Subcutaneous abdominal adipose tissue (tissue), 5 donors: ENCODE results near the gene WTAP.
"Not testable (repeated sequence)": the region's sequence is repeated elsewhere in the genome, so short reads cannot be mapped to it uniquely, and the experiment has no call there.

Experiments
- H3K27ac ChIP-seq: one replicate; pipeline ENCODE4 v1.7.0; 2013; ENCODE audit warnings: low read depth, mild to moderate bottlenecking, inconsistent platforms, low read length, moderate library complexity
- H3K27me3 ChIP-seq, 5 donors: one replicate each; pipeline ENCODE4 v1.7.0; 2013; ENCODE audit warnings: low read length in 5 of 5, inconsistent platforms in 1 of 5; ENCODE audit not compliant: control insufficient read depth in 5 of 5, insufficient read depth in 4 of 5
- H3K36me3 ChIP-seq, 5 donors: one replicate each; pipeline ENCODE4 v1.7.0; 2013; ENCODE audit warnings: low read length in 5 of 5; ENCODE audit not compliant: control insufficient read depth in 5 of 5, insufficient read depth in 5 of 5
- H3K4me1 ChIP-seq, 5 donors: one replicate each; pipeline ENCODE4 v1.7.0; 2013; ENCODE audit warnings: low read length in 5 of 5, mild to moderate bottlenecking in 3 of 5, moderate library complexity in 1 of 5; ENCODE audit not compliant: control insufficient read depth in 5 of 5, insufficient read depth in 5 of 5
- H3K4me3 ChIP-seq, 5 donors: one replicate each; pipeline ENCODE4 v1.7.0; 2013; ENCODE audit warnings: low read length in 5 of 5, low read depth in 1 of 5
- H3K9ac ChIP-seq, 5 donors: one replicate each; pipeline ENCODE4 v1.7.0; 2013; ENCODE audit warnings: low read length in 5 of 5, mild to moderate bottlenecking in 4 of 5, moderate library complexity in 3 of 5
- H3K9me3 ChIP-seq, 5 donors: one replicate each; pipeline ENCODE4 v1.7.0; 2013; ENCODE audit warnings: low read length in 5 of 5; ENCODE audit not compliant: control insufficient read depth in 5 of 5
- donor health status: healthy.
- donor health status: healthy.
- donor health status: healthy.
- donor health status: healthy.
- donor health status: healthy.

Gene WTAP

DNA sequence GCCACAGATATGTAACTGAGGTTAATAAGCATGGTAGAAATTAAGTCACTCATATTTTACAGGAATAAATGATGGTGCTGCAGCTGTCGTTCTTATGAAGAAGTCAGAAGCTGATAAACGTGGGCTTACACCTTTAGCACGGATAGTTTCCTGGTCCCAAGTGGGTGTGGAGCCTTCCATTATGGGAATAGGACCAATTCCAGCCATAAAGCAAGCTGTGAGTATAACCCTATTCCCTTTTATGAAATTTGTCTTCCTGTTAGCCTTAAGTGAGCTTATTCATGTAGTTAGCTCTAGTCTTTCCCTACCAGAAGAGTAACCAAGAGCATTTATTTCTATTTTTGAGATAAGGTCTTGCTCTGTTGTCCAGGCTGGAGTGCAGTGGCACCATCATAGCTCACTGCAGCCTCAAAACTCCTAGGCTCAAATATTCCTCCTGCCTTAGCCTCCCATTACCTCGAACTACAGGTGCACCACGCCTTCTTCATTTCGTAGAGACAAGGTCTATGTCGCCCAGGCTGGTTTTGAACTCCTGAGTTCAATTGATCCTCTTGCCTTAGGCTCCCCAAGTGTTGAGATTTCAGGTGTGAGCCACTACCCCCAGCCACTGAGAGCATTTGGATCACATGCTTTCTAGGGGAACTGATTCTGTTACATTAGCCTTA, 50.1 kb downstream of the WTAP start:
- Histone ChIP-seq H3K27me3 (no peaks in the 10 kb centered on the region), H3K9ac (no peak overlapping the region), H3K9me3 (no peaks in the 10 kb centered on the region), H3K4me1 (no peaks in the 10 kb centered on the region), H3K4me3 (no peak overlapping the region), H3K36me3 (peaks cover 43 to 72% (median 54%) of the 10 kb centered on the region in 5 donors), H3K27ac (no peak overlapping the region)

DNA sequence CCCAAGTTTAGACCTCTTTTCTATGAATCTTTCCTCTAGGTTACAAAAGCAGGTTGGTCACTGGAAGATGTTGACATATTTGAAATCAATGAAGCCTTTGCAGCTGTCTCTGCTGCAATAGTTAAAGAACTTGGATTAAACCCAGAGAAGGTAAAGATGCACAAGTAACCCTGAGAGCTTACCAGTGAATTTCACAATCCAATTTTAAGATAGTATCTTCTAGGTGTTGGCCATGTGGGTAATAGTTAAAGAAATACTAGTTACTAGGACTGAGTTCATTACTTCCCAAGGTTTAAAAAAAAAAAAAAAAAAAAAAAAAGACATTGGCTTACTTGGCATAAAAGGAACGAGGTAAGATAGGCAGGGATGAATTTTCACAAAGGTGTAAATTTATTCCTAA, 50.8 kb downstream of the WTAP start:
- no peaks in the 10 kb centered on the region for H3K9me3 ChIP-seq
- no peak overlapping the region for H3K27ac ChIP-seq
- H3K4me3 ChIP-seq: no peak overlapping the region
- no peaks in the 10 kb centered on the region for H3K27me3 ChIP-seq
- no peak overlapping the region for H3K9ac ChIP-seq
- H3K4me1 ChIP-seq: no peaks in the 10 kb centered on the region
- H3K36me3 ChIP-seq: peaks cover 50 to 79% (median 62%) of the 10 kb centered on the region in 5 donors

DNA sequence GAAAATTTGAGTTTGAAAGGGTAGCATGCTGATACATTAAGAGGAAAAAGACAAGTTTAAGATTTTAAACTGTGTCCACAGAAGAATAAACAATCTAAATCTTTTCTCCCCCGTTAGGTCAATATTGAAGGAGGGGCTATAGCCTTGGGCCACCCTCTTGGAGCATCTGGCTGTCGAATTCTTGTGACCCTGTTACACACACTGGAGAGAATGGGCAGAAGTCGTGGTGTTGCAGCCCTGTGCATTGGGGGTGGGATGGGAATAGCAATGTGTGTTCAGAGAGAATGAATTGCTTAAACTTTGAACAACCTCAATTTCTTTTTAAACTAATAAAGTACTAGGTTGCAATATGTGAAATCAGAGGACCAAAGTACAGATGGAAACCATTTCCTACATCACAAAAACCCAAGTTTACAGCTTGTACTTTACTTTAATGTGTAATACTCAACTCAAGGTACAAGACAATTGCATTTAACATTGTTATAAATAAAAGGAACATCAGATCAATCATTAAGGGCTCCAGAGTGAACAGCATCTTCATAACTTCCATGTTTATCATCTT, 51.3 kb downstream of the WTAP start:
- H3K4me1 ChIP-seq: no peaks in the 10 kb centered on the region
- H3K27me3 ChIP-seq: no peaks in the 10 kb centered on the region
- H3K9ac ChIP-seq: no peak overlapping the region
- H3K9me3 ChIP-seq: no peaks in the 10 kb centered on the region
- no peak overlapping the region for H3K27ac ChIP-seq
- no peak overlapping the region for H3K4me3 ChIP-seq
- peaks cover 53 to 84% (median 66%) of the 10 kb centered on the region in 5 donors for H3K36me3 ChIP-seq

DNA sequence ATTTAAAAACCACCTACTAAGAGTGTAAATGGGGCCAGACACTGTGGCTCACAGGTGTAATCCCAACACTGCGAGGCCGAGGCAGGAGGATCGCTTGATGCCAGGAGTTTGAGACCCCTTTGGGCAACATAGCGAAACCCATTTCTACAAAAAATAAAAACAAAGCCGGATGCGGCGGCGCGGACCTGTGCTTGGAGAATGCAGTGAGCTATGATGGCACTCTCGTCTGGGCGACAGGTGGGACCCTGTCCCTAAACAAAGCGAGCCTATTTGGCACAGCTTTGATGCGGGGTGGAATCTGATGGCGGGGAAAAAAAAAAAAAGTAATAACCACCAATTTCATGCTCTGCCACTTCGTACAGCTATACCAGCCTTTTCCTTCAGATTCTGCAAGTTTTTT, 61.0 kb downstream of the WTAP start:
- Histone ChIP-seq H3K9ac (peak overlapping the region; percentile 93 to 99 (median 97)), H3K9me3 (no peaks in the 10 kb centered on the region), H3K27ac (peak overlapping the region; percentile 100), H3K36me3 (peaks cover 28 to 49% (median 32%) of the 10 kb centered on the region in 5 donors), H3K4me1 (peaks cover 7 to 41% (median 35%) of the 10 kb centered on the region in 5 donors), H3K27me3 (no peaks in the 10 kb centered on the region), H3K4me3 (peak overlapping the region; percentile 79 to 97 (median 93))

DNA sequence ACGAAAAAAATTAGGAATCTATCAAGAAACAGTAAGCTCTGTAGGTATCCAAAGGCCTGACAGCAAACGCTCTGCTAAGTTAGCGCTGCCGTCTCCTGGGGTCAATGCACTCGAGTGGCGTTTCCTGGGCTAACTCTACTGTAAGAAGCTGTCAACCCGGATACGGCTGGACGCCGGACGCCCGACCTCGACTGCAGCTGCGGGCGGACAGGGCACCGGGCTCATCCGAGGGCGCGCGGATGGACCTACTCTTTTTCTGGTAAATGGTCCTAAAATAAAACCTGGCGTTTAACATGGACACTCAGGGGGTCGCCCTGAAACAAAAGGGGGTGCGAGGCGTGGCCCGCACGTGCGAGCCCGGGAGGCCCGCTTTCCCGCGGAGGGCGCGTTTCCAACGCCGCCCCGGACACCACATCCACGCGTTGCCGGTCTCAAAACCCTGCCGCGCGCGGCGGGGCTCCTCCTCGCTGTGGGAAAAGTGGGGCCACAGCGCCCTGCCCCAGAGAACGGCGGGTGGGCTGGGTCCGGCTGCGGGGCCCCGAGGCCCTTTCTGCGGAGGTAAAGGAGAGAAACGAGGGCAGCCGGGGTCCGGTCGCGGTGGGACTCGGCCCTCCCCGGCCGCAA, 61.6 kb downstream of the WTAP start:
- peak overlapping the region; percentile 93 to 99 (median 97) for H3K9ac ChIP-seq
- H3K4me1 ChIP-seq: peaks cover 7 to 41% (median 35%) of the 10 kb centered on the region in 5 donors
- peak overlapping the region; percentile 100 for H3K27ac ChIP-seq
- H3K36me3 ChIP-seq: peaks cover 22 to 46% (median 28%) of the 10 kb centered on the region in 5 donors
- no peaks in the 10 kb centered on the region for H3K27me3 ChIP-seq
- no peaks in the 10 kb centered on the region for H3K9me3 ChIP-seq
- peak overlapping the region; percentile 79 to 97 (median 93) for H3K4me3 ChIP-seq

DNA sequence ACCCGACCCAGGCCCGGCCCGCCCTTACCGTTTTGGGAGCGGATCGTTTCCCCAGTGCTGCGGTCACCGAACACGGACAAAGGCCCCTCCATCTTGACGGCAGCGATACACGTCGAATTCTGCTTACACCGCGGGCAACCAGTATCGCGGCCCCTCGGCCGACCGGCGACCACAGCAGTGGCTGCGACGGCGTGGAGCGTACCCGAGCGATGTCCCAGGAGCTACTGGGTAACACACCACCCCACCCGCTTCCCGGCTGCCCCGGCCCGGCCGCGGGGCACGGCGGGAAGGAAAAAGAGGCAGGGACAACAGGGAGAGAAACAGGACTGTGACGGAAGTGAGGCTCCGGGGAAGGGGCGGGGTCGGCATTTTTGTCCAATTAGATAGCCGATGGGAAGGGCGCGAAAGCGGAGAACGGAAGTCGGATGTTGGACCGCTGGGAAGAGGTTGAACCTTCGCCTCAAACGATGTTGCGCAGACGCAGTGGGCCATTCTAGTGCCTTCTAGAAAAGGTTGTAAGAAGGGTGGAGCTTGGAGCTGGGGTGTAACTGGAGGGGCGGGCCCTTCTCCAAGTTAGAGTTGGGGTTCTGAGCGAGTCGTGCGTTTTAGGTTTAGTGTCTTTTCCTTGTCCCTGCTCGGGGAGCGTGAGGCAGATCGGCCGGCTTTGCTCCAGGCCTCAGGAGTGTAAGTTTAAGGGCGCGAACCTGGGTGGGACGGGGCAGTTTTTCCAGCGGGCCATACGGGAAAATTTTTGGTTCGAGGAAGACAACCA, 62.3 kb downstream of the WTAP start, which contains the start of gene TCP1:
Gene TCP1, minus strand, starts transcription at position 226 of the 772 bp plus-strand sequence. Its CDS starts 134 bp downstream, at position 92.
- H3K36me3 ChIP-seq: peaks cover 21 to 44% (median 29%) of the 10 kb centered on the region in 5 donors
- no peaks in the 10 kb centered on the region for H3K9me3 ChIP-seq
- H3K9ac ChIP-seq: peak within 1 kb of the TSS; percentile 96 to 99 (median 97)
- peaks cover 7 to 41% (median 35%) of the 10 kb centered on the region in 5 donors for H3K4me1 ChIP-seq
- H3K27me3 ChIP-seq: no peaks in the 10 kb centered on the region
- peak within 1 kb of the TSS; percentile 100 for H3K27ac ChIP-seq
- peak within 1 kb of the TSS; percentile 86 to 99 (median 94) for H3K4me3 ChIP-seq

DNA sequence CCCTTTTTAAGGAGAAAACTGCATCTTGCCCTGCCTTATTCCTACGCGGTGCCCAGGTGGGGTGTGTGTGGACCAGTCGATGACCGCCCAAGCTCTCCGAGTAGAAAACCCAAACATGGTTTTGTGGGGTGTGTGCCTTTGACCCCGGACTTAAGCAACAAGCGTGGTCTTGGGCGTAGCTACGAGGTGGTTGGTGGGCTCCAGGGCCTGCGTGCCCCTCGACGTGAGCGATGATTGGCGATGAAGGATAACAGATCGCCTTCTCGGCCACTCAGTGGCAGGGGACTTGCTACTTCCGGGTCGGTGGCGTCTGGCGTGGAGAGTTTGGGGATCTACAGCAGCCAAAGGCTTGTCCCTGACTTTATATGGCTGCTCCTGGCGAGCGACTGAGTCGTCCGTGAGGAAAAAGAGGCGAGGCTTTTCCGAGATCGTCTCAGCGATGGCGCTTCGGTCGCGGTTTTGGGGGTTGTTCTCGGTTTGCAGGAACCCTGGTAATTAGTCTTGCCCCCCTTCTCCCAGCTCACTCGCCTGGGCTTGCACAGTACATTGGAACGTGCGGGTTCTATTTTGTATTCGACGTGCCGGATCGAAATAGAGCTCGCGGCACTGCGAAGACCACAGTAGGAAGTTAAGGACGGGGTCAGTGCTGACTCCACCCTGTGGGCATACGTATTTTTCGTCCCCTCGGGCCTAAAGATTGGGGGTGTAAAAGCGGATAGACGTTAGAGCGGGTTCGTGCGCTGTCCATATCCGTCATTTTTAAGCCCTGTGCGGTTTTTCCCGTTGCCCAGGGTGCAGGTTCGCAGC, 63.0 kb downstream of the WTAP start, which contains the start of gene MRPL18:
Gene MRPL18, plus strand, starts transcription at position 319 of the 807 bp plus-strand sequence. Its CDS starts 121 bp downstream, at position 440.
- no peaks in the 10 kb centered on the region for H3K27me3 ChIP-seq
- H3K36me3 ChIP-seq: peaks cover 16 to 39% (median 21%) of the 10 kb centered on the region in 5 donors
- H3K27ac ChIP-seq: peak within 1 kb of the TSS; percentile 100
- peak within 1 kb of the TSS; percentile 96 to 99 (median 97) for H3K9ac ChIP-seq
- H3K4me1 ChIP-seq: peaks cover 7 to 41% (median 35%) of the 10 kb centered on the region in 5 donors
- H3K4me3 ChIP-seq: peak within 1 kb of the TSS; percentile 86 to 99 (median 94)
- H3K9me3 ChIP-seq: no peaks in the 10 kb centered on the region

DNA sequence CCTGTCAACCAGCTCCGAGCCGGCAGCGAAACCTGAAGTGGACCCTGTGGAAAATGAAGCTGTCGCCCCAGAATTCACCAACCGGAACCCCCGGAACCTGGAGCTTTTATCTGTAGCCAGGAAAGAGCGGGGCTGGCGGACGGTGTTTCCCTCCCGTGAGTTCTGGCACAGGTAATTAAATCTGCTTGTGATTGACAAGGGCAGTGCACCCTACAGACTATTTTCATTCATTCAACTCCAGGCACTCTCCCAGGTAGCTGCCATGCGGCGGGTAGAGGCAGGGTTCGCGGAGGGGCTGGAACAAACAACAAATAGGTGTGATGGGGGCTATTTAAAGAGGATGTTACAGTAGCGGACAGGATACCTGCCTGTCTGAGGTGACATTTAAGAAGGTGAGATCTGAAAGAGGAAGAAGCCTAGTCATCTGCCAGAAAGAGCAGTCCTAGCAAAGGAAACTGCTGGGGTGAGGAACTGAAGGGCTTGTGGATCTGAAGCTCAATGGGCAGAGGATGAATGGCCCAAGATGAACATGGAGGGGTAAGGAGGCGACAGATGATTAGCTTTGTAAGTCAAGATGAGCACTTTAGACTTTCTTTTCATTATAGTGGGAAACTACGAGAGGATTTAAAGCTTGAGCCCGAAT, 63.8 kb downstream of the WTAP start:
- H3K4me3 ChIP-seq: peak overlapping the region; percentile 86 to 99 (median 94)
- peak overlapping the region; percentile 91 to 99 (median 96) for H3K9ac ChIP-seq
- H3K27me3 ChIP-seq: no peaks in the 10 kb centered on the region
- H3K4me1 ChIP-seq: peaks cover 7 to 41% (median 35%) of the 10 kb centered on the region in 5 donors
- H3K27ac ChIP-seq: peak overlapping the region; percentile 100
- H3K36me3 ChIP-seq: peaks cover 10 to 33% (median 16%) of the 10 kb centered on the region in 5 donors
- H3K9me3 ChIP-seq: no peaks in the 10 kb centered on the region

DNA sequence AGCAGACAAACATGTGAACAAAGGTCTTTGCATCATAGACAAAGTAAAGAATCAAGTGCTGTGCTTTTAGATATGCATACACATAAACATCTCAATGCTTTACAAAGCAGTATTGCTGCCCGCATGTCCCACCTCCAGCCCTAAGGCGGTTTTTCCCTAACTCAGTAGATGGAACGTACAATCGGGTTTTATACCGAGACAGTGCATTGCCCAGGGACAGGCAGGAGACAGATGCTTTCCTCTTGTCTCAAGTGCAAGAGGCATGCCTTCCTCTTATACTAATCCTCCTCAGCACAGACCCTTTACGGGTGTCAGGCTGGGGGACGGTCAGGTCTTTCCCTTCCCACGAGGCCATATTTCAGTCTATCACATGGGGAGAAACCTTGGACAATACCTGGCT, 67.7 kb downstream of the WTAP start:
- H3K36me3 ChIP-seq: peaks cover 21 to 60% (median 33%) of the 10 kb centered on the region in 5 donors
- H3K4me3 ChIP-seq, H3K27me3 ChIP-seq, H3K9ac ChIP-seq, H3K27ac ChIP-seq, H3K9me3 ChIP-seq: not testable (repeated sequence)
- H3K4me1 ChIP-seq: peaks cover 3 to 24% (median 18%) of the 10 kb centered on the region in 5 donors
